SK-N-SH (cell line): ENCODE measurements around the gene TMCO5A. TPM values are rescaled to one million over a fixed set of nuclear protein-coding genes. Genes with fewer than 3 reads are reported as not detected.

Experiments used
- CTCF ChIA-PET: fragments of 300-600, 350-600 bp; formaldehyde crosslinking; extraction: SDS; loops from one replicate; lab custom pipeline; 2021; lab: Yijun Ruan, JAX
- POLR2A ChIA-PET: fragments of 350-600 bp; sonication (Branson Sonifier 250); formaldehyde crosslinking; extraction: SDS; loops from one replicate; lab custom pipeline; 2020; ENCODE audit warnings: antibody characterized with exemption, inconsistent platforms; lab: Yijun Ruan, JAX
- DNase-seq: peaks from one replicate; pipeline ENCODE4 v3.0.0; 2012
- H2AFZ ChIP-seq: fragments of 200-600 bp; sonication (generic); 2 replicates; pipeline ENCODE4 v1.8.1; 2016; ENCODE audit warnings: antibody characterized with exemption, mild to moderate bottlenecking, low read depth
- H3F3A ChIP-seq: fragments of 200-600 bp; sonication (generic); replicated peaks from 2 replicates; pipeline ENCODE3; 2016; ENCODE audit warnings: antibody characterized with exemption, mild to moderate bottlenecking; ENCODE audit not compliant: insufficient read depth
- H3K27ac ChIP-seq, 2 experiments: fragments of 200-500 bp in 1 of 2; fragments of 200-600 bp in 1 of 2; sonication (Bioruptor generic) in 1 of 2; sonication (generic), shearing (Covaris generic) in 1 of 2; 2 replicates each; pipeline versions ENCODE4 v1.5.1 to v1.6.1; 2014 to 2016; ENCODE audit warnings: low read depth in 2 of 2, inconsistent platforms in 1 of 2, low read length in 1 of 2, mild to moderate bottlenecking in 1 of 2, mixed read lengths in 1 of 2
- H3K27me3 ChIP-seq: fragments of 200-600 bp; sonication (generic), shearing (Covaris generic); 2 replicates; pipeline ENCODE4 v1.6.1; 2016; ENCODE audit warnings: mixed run types; ENCODE audit not compliant: insufficient read depth
- H3K36me3 ChIP-seq, 2 experiments: fragments of 200-500 bp in 1 of 2; fragments of 200-600 bp in 1 of 2; sonication (Bioruptor generic) in 1 of 2; sonication (generic) in 1 of 2; replicated peaks in 1 of 2; 2 replicates each; pipeline versions ENCODE3 to v1.5.1; 2014 to 2016; ENCODE audit warnings: low read length in 1 of 2, mild to moderate bottlenecking in 1 of 2; ENCODE audit not compliant: insufficient read depth in 2 of 2, control insufficient read depth in 1 of 2
- H3K4me1 ChIP-seq, 2 experiments: fragments of 200-500 bp in 1 of 2; fragments of 200-600 bp in 1 of 2; sonication (Bioruptor generic) in 1 of 2; sonication (generic), shearing (Covaris generic) in 1 of 2; 2 replicates each; pipeline versions ENCODE4 v1.5.1 to v1.6.1; 2014 to 2016; ENCODE audit warnings: low read depth in 1 of 2, low read length in 1 of 2, mixed run types in 1 of 2; ENCODE audit not compliant: insufficient read depth in 2 of 2, control insufficient read depth in 1 of 2
- H3K4me2 ChIP-seq: fragments of 200-600 bp; sonication (generic), shearing (Covaris generic); 2 replicates; pipeline ENCODE4 v1.6.1; 2017; ENCODE audit warnings: mixed run types
- H3K4me3 ChIP-seq, 2 experiments: fragments of 200-500 bp in 1 of 2; fragments of 200-600 bp in 1 of 2; sonication (Bioruptor generic) in 1 of 2; sonication (generic), shearing (Covaris generic) in 1 of 2; 2 replicates each; pipeline versions ENCODE4 v1.5.1 to v1.8.1; 2014 to 2016; ENCODE audit warnings: low read depth in 2 of 2, inconsistent platforms in 1 of 2, low read length in 1 of 2, mild to moderate bottlenecking in 1 of 2, mixed read lengths in 1 of 2, moderate library complexity in 1 of 2
- H3K79me2 ChIP-seq: fragments of 200-600 bp; sonication (generic); 2 replicates; pipeline ENCODE4 v1.8.1; 2017; ENCODE audit warnings: mild to moderate bottlenecking; ENCODE audit not compliant: insufficient read depth
- H3K9ac ChIP-seq: fragments of 200-600 bp; sonication (generic); 2 replicates; pipeline ENCODE4 v1.6.1; 2017; ENCODE audit warnings: mixed run types
- H3K9me2 ChIP-seq: fragments of 200-600 bp; sonication (generic); 2 replicates; pipeline ENCODE4 v1.6.1; 2017; ENCODE audit warnings: mixed run types
- H3K9me3 ChIP-seq: fragments of 200-600 bp; sonication (generic); 2 replicates; pipeline ENCODE4 v1.6.1; 2017; ENCODE audit warnings: mixed run types, mild to moderate bottlenecking, moderate library complexity
- H4K20me1 ChIP-seq: fragments of 200-600 bp; sonication (generic); 2 replicates; pipeline ENCODE4 v1.6.1; 2017; ENCODE audit warnings: mild to moderate bottlenecking, mixed run types; ENCODE audit not compliant: insufficient read depth
- ELF1 ChIP-seq: IDR thresholded peaks from 2 replicates; pipeline ENCODE4 v1.4.0; 2012
- FOXJ3 ChIP-seq: sonication (generic); formaldehyde crosslinking; IDR thresholded peaks from 2 replicates; pipeline ENCODE4 v1.5.1; 2020; ENCODE audit warnings: mild to moderate bottlenecking, missing genetic modification reagents
- GABPA ChIP-seq: IDR thresholded peaks from 2 replicates; pipeline ENCODE4 v1.4.0; 2012; ENCODE audit warnings: low read depth, mild to moderate bottlenecking
- IRF3 ChIP-seq: fragments of 150-350 bp; IDR thresholded peaks from 2 replicates; pipeline ENCODE4 v1.6.1; 2016; ENCODE audit warnings: mild to moderate bottlenecking, low read depth, low read length
- POLR2AphosphoS5 ChIP-seq: IDR thresholded peaks from 2 replicates; pipeline ENCODE4 v1.6.1; 2012; ENCODE audit warnings: low read depth, low read length
- RCOR1 ChIP-seq: fragments of 150-350 bp; IDR thresholded peaks from 2 replicates; pipeline ENCODE4 v1.6.1; 2017; ENCODE audit warnings: antibody characterized with exemption, low read length
- RFX5 ChIP-seq: IDR thresholded peaks from 2 replicates; pipeline ENCODE4 v1.6.1; 2012; ENCODE audit warnings: mild to moderate bottlenecking, improper control_type of control experiment, low read length
- RXRA ChIP-seq: IDR thresholded peaks from 2 replicates; pipeline ENCODE4 v1.4.0; 2012; ENCODE audit warnings: low read depth, mild to moderate bottlenecking, borderline replicate concordance
- SIN3A ChIP-seq: IDR thresholded peaks from 2 replicates; pipeline ENCODE4 v1.6.1; 2012; ENCODE audit warnings: low read depth, mild to moderate bottlenecking, low read length, moderate library complexity, borderline replicate concordance
- TEAD4 ChIP-seq: IDR thresholded peaks from 2 replicates; pipeline ENCODE4 v1.4.0; 2012; ENCODE audit warnings: mild to moderate bottlenecking, borderline replicate concordance; ENCODE audit not compliant: insufficient read depth
- WGBS: methylation state at CpG from one replicate; pipeline ENCODE4 v1.1.6; 2017; ENCODE audit warnings: low lambda C conversion rate; 5-methylcytosine and 5-hydroxymethylcytosine counted together
- polyA plus RNA-seq, 3 experiments: library from polyadenylated mRNA; depleted of rRNA; stranded (reverse); fragments of >200 nt; gene quantifications; 2 replicates each; pipeline ENCODE4 v1.2.3, GENCODE V29; 2012
- TF ChIP-seq, protein P1 (sequence below): IDR thresholded peaks from 2 replicates; pipeline ENCODE4 v1.4.0; 2012; ENCODE audit warnings: low read depth, borderline replicate concordance

Gene TMCO5A
- polyA plus RNA-seq, 1 of the 3 experiments (the other 2 are of a cell fraction): not detected

- H4K20me1 ChIP-seq: no peaks in the 10 kb centered on the region
- no peak for DNase-seq
- no peaks in the 10 kb centered on the region for H3K79me2 ChIP-seq
- no peak overlapping the region for H3K4me2 ChIP-seq
- H3K9me3 ChIP-seq: no peaks in the 10 kb centered on the region
- H3F3A ChIP-seq: no peaks in the 10 kb centered on the region
- no peak overlapping the region for H3K27ac ChIP-seq
- TF ChIP-seq FOXJ3 (CRISPR knock-in tag): no peak
- no peak for TF ChIP-seq RXRA
- no peak for TF ChIP-seq GABPA
- no peak for TF ChIP-seq IRF3
- no peak for TF ChIP-seq SIN3A
- no peak for TF ChIP-seq RCOR1
- TF ChIP-seq, protein P1, sequence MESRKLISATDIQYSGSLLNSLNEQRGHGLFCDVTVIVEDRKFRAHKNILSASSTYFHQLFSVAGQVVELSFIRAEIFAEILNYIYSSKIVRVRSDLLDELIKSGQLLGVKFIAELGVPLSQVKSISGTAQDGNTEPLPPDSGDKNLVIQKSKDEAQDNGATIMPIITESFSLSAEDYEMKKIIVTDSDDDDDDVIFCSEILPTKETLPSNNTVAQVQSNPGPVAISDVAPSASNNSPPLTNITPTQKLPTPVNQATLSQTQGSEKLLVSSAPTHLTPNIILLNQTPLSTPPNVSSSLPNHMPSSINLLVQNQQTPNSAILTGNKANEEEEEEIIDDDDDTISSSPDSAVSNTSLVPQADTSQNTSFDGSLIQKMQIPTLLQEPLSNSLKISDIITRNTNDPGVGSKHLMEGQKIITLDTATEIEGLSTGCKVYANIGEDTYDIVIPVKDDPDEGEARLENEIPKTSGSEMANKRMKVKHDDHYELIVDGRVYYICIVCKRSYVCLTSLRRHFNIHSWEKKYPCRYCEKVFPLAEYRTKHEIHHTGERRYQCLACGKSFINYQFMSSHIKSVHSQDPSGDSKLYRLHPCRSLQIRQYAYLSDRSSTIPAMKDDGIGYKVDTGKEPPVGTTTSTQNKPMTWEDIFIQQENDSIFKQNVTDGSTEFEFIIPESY: no peak
- no peak for TF ChIP-seq ELF1
- TF ChIP-seq RFX5: no peak
- no peak for TF ChIP-seq TEAD4
- H3K9ac ChIP-seq: no peak overlapping the region
- H3K36me3 ChIP-seq: no peaks in the 10 kb centered on the region
- H3K4me3 ChIP-seq: no peak overlapping the region
- POLR2A ChIA-PET: no interaction called here
- H3K27me3 ChIP-seq: no peaks in the 10 kb centered on the region
- CTCF ChIA-PET: interaction anchor here (1.0 kb wide), 1 partner anchor 753 kb away, joined by 3 read pairs; no protein-coding TSS in a partner anchor
- no peaks in the 10 kb centered on the region for H3K9me2 ChIP-seq
- H3K4me1 ChIP-seq: peaks cover 0 to 19% of the 10 kb centered on the region in 2 experiments; a peak in 3 of 4 replicates
- no peak overlapping the region for H2AFZ ChIP-seq
Observed at GRCh38 chr15:37885651-37886050, 48.8 kb upstream of the TMCO5A start.

DNA sequence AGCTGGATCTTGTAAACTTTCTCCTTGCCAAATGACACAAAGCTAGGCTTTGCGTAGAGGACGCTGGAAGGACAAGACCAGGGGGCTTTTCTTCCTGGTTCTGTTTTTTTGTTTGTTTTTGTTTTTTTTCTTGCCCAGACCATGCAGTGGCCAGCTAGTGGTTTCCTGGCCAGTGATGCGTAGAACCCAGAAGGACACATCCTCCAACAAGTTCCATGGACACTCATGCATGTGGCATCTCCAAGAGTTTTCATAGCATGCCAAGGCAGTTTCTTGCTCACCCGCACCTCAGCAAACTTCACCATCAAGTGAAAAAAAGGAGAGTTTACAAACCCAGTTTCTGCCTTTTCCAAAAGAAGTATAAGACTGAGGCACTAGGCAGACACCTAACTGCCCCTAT, 46.1 kb upstream of the TMCO5A start:
- no peaks in the 10 kb centered on the region for H3K9me3 ChIP-seq
- POLR2A ChIA-PET: no interaction called here
- H3K4me2 ChIP-seq: no peak overlapping the region
- H4K20me1 ChIP-seq: no peaks in the 10 kb centered on the region
- no peak overlapping the region for H3K4me3 ChIP-seq
- H3K79me2 ChIP-seq: no peaks in the 10 kb centered on the region
- H3K36me3 ChIP-seq: no peaks in the 10 kb centered on the region
- CTCF ChIA-PET: interaction anchor here (1.7 kb wide), 1 partner anchor 1004 kb away, joined by 5 read pairs; no protein-coding TSS in a partner anchor
- WGBS: 90% methylated on average over 4 of the region's 4 CpGs
- no peak overlapping the region for H3K9ac ChIP-seq
- H3K27ac ChIP-seq: no peak overlapping the region
- DNase-seq: no peak
- no peaks in the 10 kb centered on the region for H3K9me2 ChIP-seq
- no peaks in the 10 kb centered on the region for H3F3A ChIP-seq
- TF ChIP-seq POLR2AphosphoS5: no peak
- no peak for TF ChIP-seq RXRA
- H3K27me3 ChIP-seq: no peaks in the 10 kb centered on the region
- H3K4me1 ChIP-seq: peaks cover 0 to 6% of the 10 kb centered on the region in 2 experiments; a peak in 3 of 4 replicates
- H2AFZ ChIP-seq: no peak overlapping the region
